K562 (cell line): ENCODE measurements around the gene NEDD4L. TPM values are rescaled to one million over a fixed set of nuclear protein-coding genes. Genes with fewer than 3 reads are reported as not detected.

ENCODE experiments used
- CEBPB ChIP-seq: fragments of 450-650 bp; IDR thresholded peaks from 2 replicates; pipeline ENCODE4 v1.6.1; 2016; ENCODE audit warnings: missing genetic modification characterization, missing compliant biosample characterization
- CREB1 ChIP-seq, 2 experiments: sonication (generic) in 1 of 2; formaldehyde crosslinking in 1 of 2; IDR thresholded peaks; 2 replicates each; pipeline versions ENCODE4 v1.6.1 to v1.8.0; 2012 to 2022; ENCODE audit warnings: inconsistent platforms in 1 of 2, mild to moderate bottlenecking in 1 of 2, missing genetic modification reagents in 1 of 2, moderate library complexity in 1 of 2
- ERF ChIP-seq: fragments of 450-650 bp; formaldehyde crosslinking; IDR thresholded peaks from 2 replicates; pipeline ENCODE4 v1.4.0; 2020; ENCODE audit warnings: mild to moderate bottlenecking, mixed read lengths
- ETV5 ChIP-seq: sonication (generic); formaldehyde crosslinking; IDR thresholded peaks from 2 replicates; pipeline ENCODE4 v1.4.0; 2020; ENCODE audit warnings: low read depth, mild to moderate bottlenecking, missing genetic modification reagents
- FOXJ3 ChIP-seq: sonication (generic); formaldehyde crosslinking; IDR thresholded peaks from 2 replicates; pipeline ENCODE4 v1.4.0; 2020; ENCODE audit warnings: mild to moderate bottlenecking, missing genetic modification reagents
- GATAD2A ChIP-seq: fragments of 450-650 bp; IDR thresholded peaks from 2 replicates; pipeline ENCODE4 v1.6.1; 2017
- HNRNPUL1 ChIP-seq: fragments of 200-400 bp; formaldehyde crosslinking; IDR thresholded peaks from 2 replicates; pipeline ENCODE4 v1.6.1; 2017; ENCODE audit warnings: low read length
- MTA2 ChIP-seq: fragments of 450-650 bp; IDR thresholded peaks from 2 replicates; pipeline ENCODE4 v1.6.1; 2016; ENCODE audit warnings: low read depth
- NCOA6 ChIP-seq: fragments of 450-650 bp; IDR thresholded peaks from 2 replicates; pipeline ENCODE4 v1.6.1; 2017; ENCODE audit warnings: mild to moderate bottlenecking
- NFE2 ChIP-seq: IDR thresholded peaks from 2 replicates; pipeline ENCODE4 v1.6.1; 2014; ENCODE audit warnings: antibody characterized with exemption, low read depth
- PTBP1 ChIP-seq: fragments of 200-400 bp; formaldehyde crosslinking; IDR thresholded peaks from 2 replicates; pipeline ENCODE4 v1.6.1; 2017; ENCODE audit warnings: low read depth, low read length
- RAD51 ChIP-seq: fragments of 450-650 bp; IDR thresholded peaks from 2 replicates; pipeline ENCODE4 v1.7.1; 2016; ENCODE audit warnings: low read depth, mild to moderate bottlenecking, borderline replicate concordance
- RHOXF2B ChIP-seq: fragments of 250-450 bp; sonication (Bioruptor Pico); conservative IDR thresholded peaks from 2 replicates; pipeline ENCODE4 v1.5.1; 2021
- RNF2 ChIP-seq: sonication (generic); IDR thresholded peaks from 2 replicates; pipeline ENCODE4 v1.6.1; 2016
- SIRT6 ChIP-seq: IDR thresholded peaks from one replicate; pipeline ENCODE4 v1.6.1; 2012; ENCODE audit warnings: low read depth, mild to moderate bottlenecking, control low read depth, inconsistent platforms, low read length, moderate library complexity
- SMAD3 ChIP-seq: fragments of 450-650 bp; formaldehyde crosslinking; conservative IDR thresholded peaks from 2 replicates; pipeline ENCODE4 v1.4.0; 2020; ENCODE audit warnings: mild to moderate bottlenecking
- STAG1 ChIP-seq: sonication (generic); formaldehyde crosslinking; IDR thresholded peaks from 2 replicates; pipeline ENCODE4 v1.5.0; 2020; ENCODE audit warnings: missing genetic modification reagents, borderline replicate concordance
- TCF3 ChIP-seq: sonication (generic); formaldehyde crosslinking; IDR thresholded peaks from 2 replicates; pipeline ENCODE4 v1.4.0; 2020; ENCODE audit warnings: mild to moderate bottlenecking, missing genetic modification reagents
- ZFPM2 ChIP-seq: fragments of 250-450 bp; sonication (Bioruptor Pico); IDR thresholded peaks from 2 replicates; pipeline ENCODE4 v1.5.1; 2022; ENCODE audit warnings: mild to moderate bottlenecking
- ZNF134 ChIP-seq: fragments of 250-450 bp; sonication (Bioruptor Pico); conservative IDR thresholded peaks from 2 replicates; pipeline ENCODE4 v1.4.0; 2020
- ZNF561 ChIP-seq: fragments of 450-650 bp; formaldehyde crosslinking; conservative IDR thresholded peaks from 2 replicates; pipeline ENCODE4 v1.4.0; 2020; ENCODE audit warnings: mild to moderate bottlenecking, moderate library complexity
- ZZZ3 ChIP-seq: fragments of 450-650 bp; IDR thresholded peaks from 2 replicates; pipeline ENCODE4 v1.6.1; 2016; ENCODE audit warnings: antibody characterized with exemption, mild to moderate bottlenecking, moderate library complexity
- polyA plus RNA-seq, 8 experiments: library from polyadenylated mRNA; depleted of rRNA in 4 of 8; stranded (reverse) in 5 of 8; unstranded in 3 of 8; fragments of >200 nt; fragmentation: Nextera tagmentation in 2 of 8; fragmentation: Illumina TruSeq in 1 of 8; extraction: Ambion mirVana in 2 of 8; extraction: Trizol in 1 of 8; gene quantifications; 2 replicates each; pipeline versions ENCODE4 v1.2.1 to v1.2.3, GENCODE V29; 2011 to 2014; ENCODE audit warnings: inconsistent platforms in 1 of 8, missing spikeins in 1 of 8
- total RNA-seq, 7 experiments: library from RNA; depleted of rRNA in 6 of 7; stranded (reverse); fragments of >200 nt in 6 of 7; fragmentation: Illumina TruSeq in 2 of 7; extraction: Trizol in 2 of 7; gene quantifications; 2 replicates each; pipeline versions ENCODE4 v1.2.1 to v1.2.3, GENCODE V29; 2011 to 2021; ENCODE audit warnings: low replicate concordance in 1 of 7
- TF ChIP-seq, protein P1 (sequence below): fragments of 150-350 bp; IDR thresholded peaks from 2 replicates; pipeline ENCODE4 v1.6.1; 2014; ENCODE audit warnings: low read depth, mild to moderate bottlenecking, low read length, borderline replicate concordance
- TF ChIP-seq, protein P2 (sequence below): conservative IDR thresholded peaks from 2 replicates; pipeline ENCODE4 v1.6.1; 2011; ENCODE audit warnings: low read depth, mild to moderate bottlenecking, low read length; ENCODE audit not compliant: control insufficient read depth
- TF ChIP-seq, protein P3 (sequence below): fragments of 450-650 bp; IDR thresholded peaks from 2 replicates; pipeline ENCODE4 v1.6.1; 2016; ENCODE audit warnings: mild to moderate bottlenecking

The NEDD4L gene
- total and polyA plus RNA-seq, 9 of the 15 experiments (the other 6 are each of a cell fraction or from before 2014, with no cell fraction given), result 8.1 to 33.4 (median 19.9) TPM

GRCh38 chr18:58221060-58221725 is 177.2 kb downstream of the NEDD4L start (continued):
- TF ChIP-seq, protein P1, sequence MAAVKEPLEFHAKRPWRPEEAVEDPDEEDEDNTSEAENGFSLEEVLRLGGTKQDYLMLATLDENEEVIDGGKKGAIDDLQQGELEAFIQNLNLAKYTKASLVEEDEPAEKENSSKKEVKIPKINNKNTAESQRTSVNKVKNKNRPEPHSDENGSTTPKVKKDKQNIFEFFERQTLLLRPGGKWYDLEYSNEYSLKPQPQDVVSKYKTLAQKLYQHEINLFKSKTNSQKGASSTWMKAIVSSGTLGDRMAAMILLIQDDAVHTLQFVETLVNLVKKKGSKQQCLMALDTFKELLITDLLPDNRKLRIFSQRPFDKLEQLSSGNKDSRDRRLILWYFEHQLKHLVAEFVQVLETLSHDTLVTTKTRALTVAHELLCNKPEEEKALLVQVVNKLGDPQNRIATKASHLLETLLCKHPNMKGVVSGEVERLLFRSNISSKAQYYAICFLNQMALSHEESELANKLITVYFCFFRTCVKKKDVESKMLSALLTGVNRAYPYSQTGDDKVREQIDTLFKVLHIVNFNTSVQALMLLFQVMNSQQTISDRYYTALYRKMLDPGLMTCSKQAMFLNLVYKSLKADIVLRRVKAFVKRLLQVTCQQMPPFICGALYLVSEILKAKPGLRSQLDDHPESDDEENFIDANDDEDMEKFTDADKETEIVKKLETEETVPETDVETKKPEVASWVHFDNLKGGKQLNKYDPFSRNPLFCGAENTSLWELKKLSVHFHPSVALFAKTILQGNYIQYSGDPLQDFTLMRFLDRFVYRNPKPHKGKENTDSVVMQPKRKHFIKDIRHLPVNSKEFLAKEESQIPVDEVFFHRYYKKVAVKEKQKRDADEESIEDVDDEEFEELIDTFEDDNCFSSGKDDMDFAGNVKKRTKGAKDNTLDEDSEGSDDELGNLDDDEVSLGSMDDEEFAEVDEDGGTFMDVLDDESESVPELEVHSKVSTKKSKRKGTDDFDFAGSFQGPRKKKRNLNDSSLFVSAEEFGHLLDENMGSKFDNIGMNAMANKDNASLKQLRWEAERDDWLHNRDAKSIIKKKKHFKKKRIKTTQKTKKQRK, result no peak
- TF ChIP-seq SMAD3, result no peak
- TF ChIP-seq RAD51, result no peak
- no peak for TF ChIP-seq SIRT6
- peak; percentile 81 for TF ChIP-seq CEBPB (tag)
- no peak for TF ChIP-seq NCOA6
- no peak for TF ChIP-seq ERF (CRISPR knock-in tag)
- TF ChIP-seq TCF3 (CRISPR knock-in tag), result peak; percentile 45
- TF ChIP-seq CREB1 (IDR thresholded peaks at IDR 0.05), result peak; percentile 67; the same call in 1 of the 2 replicates
- TF ChIP-seq CREB1 (CRISPR knock-in tag; IDR thresholded peaks at IDR 0.05), result peak; percentile 43; the same call in 1 of the 2 replicates
- no peak for TF ChIP-seq ZNF134
- no peak for TF ChIP-seq ZNF561 (CRISPR knock-in tag)
- TF ChIP-seq GATAD2A, result no peak
- TF ChIP-seq, protein P2, sequence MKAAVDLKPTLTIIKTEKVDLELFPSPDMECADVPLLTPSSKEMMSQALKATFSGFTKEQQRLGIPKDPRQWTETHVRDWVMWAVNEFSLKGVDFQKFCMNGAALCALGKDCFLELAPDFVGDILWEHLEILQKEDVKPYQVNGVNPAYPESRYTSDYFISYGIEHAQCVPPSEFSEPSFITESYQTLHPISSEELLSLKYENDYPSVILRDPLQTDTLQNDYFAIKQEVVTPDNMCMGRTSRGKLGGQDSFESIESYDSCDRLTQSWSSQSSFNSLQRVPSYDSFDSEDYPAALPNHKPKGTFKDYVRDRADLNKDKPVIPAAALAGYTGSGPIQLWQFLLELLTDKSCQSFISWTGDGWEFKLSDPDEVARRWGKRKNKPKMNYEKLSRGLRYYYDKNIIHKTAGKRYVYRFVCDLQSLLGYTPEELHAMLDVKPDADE, result no peak
- TF ChIP-seq HNRNPUL1, result no peak
- no peak for TF ChIP-seq NFE2
- no peak for TF ChIP-seq ZZZ3
- TF ChIP-seq, protein P3, sequence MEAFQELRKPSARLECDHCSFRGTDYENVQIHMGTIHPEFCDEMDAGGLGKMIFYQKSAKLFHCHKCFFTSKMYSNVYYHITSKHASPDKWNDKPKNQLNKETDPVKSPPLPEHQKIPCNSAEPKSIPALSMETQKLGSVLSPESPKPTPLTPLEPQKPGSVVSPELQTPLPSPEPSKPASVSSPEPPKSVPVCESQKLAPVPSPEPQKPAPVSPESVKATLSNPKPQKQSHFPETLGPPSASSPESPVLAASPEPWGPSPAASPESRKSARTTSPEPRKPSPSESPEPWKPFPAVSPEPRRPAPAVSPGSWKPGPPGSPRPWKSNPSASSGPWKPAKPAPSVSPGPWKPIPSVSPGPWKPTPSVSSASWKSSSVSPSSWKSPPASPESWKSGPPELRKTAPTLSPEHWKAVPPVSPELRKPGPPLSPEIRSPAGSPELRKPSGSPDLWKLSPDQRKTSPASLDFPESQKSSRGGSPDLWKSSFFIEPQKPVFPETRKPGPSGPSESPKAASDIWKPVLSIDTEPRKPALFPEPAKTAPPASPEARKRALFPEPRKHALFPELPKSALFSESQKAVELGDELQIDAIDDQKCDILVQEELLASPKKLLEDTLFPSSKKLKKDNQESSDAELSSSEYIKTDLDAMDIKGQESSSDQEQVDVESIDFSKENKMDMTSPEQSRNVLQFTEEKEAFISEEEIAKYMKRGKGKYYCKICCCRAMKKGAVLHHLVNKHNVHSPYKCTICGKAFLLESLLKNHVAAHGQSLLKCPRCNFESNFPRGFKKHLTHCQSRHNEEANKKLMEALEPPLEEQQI, result no peak
- TF ChIP-seq RHOXF2B, result no peak
- no peak for TF ChIP-seq FOXJ3 (CRISPR knock-in tag)
- TF ChIP-seq ETV5 (CRISPR knock-in tag), result no peak
- TF ChIP-seq PTBP1, result no peak
- no peak for TF ChIP-seq STAG1 (CRISPR knock-in tag)
- no peak for TF ChIP-seq MTA2
- TF ChIP-seq RNF2, result no peak
- TF ChIP-seq ZFPM2 (CRISPR knock-in tag), result no peak
